ENCODE measurements around the gene ST7L.

- TF ChIP-seq, protein P1, sequence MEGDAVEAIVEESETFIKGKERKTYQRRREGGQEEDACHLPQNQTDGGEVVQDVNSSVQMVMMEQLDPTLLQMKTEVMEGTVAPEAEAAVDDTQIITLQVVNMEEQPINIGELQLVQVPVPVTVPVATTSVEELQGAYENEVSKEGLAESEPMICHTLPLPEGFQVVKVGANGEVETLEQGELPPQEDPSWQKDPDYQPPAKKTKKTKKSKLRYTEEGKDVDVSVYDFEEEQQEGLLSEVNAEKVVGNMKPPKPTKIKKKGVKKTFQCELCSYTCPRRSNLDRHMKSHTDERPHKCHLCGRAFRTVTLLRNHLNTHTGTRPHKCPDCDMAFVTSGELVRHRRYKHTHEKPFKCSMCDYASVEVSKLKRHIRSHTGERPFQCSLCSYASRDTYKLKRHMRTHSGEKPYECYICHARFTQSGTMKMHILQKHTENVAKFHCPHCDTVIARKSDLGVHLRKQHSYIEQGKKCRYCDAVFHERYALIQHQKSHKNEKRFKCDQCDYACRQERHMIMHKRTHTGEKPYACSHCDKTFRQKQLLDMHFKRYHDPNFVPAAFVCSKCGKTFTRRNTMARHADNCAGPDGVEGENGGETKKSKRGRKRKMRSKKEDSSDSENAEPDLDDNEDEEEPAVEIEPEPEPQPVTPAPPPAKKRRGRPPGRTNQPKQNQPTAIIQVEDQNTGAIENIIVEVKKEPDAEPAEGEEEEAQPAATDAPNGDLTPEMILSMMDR (IDR thresholded peaks at IDR 0.05): no peak
- TF ChIP-seq POLR2A (IDR thresholded peaks at IDR 0.05): no peak
These were observed 111.6 kb downstream of the ST7L start for GRCh38 chr1:112507336-112507735.

Data from Peyer's patch (tissue), 4 donors.